ENCODE results near the gene PRPF8.

The PRPF8 gene

GRCh38 chr17:1616101-1616500 lies 68.6 kb downstream of the PRPF8 start:
- H3K9me3 ChIP-seq (replicated peaks; ENCODE audit: insufficient read depth, low read length), result no peaks in the 10 kb centered on the region
- H3K79me2 ChIP-seq (ENCODE audit: low read length), result no peaks in the 10 kb centered on the region
- no peak overlapping the region for H2AFZ ChIP-seq (ENCODE audit: low read length)
- H3K4me1 ChIP-seq (ENCODE audit: low read length), result no peaks in the 10 kb centered on the region
- H3K4me3 ChIP-seq (ENCODE audit: low read length), result no peak overlapping the region
- no peaks in the 10 kb centered on the region for H3F3A ChIP-seq (ENCODE audit: insufficient read depth, low read length)
- no peaks in the 10 kb centered on the region for H4K20me1 ChIP-seq (ENCODE audit: insufficient read depth, low read length)
- DNase-seq, result no peak
- H3K9me2 ChIP-seq (replicated peaks; ENCODE audit: insufficient read depth, low read length), result no peaks in the 10 kb centered on the region
- H3K27ac ChIP-seq (ENCODE audit: low read length), result no peak overlapping the region
- H3K4me2 ChIP-seq (ENCODE audit: low read depth, low read length), result no peak overlapping the region
- no peaks in the 10 kb centered on the region for H3K36me3 ChIP-seq (replicated peaks; ENCODE audit: insufficient read depth, low read length)
- TF ChIP-seq CTCF (IDR thresholded peaks at IDR 0.05; ENCODE audit: low read length) (no peak), EZH2phosphoT487 (IDR thresholded peaks at IDR 0.05; ENCODE audit: low read length) (no peak), EZH2 (optimal IDR thresholded peaks at IDR 0.05; ENCODE audit: low read depth, low read length) (no peak)
- no peaks in the 10 kb centered on the region for H3K27me3 ChIP-seq (replicated peaks; ENCODE audit: insufficient read depth, low read length)
- H3K9ac ChIP-seq (ENCODE audit: low read length), result no peak overlapping the region

GRCh38 chr17:1612400-1612799 lies 72.3 kb downstream of the PRPF8 start:
- DNase-seq, result no peak
- Histone ChIP-seq H3K9me3 (replicated peaks; ENCODE audit: insufficient read depth, low read length) (no peaks in the 10 kb centered on the region), H3K4me1 (ENCODE audit: low read length) (no peaks in the 10 kb centered on the region), H4K20me1 (ENCODE audit: insufficient read depth, low read length) (no peaks in the 10 kb centered on the region), H3K9ac (ENCODE audit: low read length) (no peak overlapping the region), H3K27ac (ENCODE audit: low read length) (no peak overlapping the region), H3K4me3 (ENCODE audit: low read length) (no peak overlapping the region), H2AFZ (ENCODE audit: low read length) (no peak overlapping the region), H3F3A (ENCODE audit: insufficient read depth, low read length) (no peaks in the 10 kb centered on the region), H3K27me3 (replicated peaks; ENCODE audit: insufficient read depth, low read length) (no peaks in the 10 kb centered on the region), H3K4me2 (ENCODE audit: low read depth, low read length) (no peak overlapping the region), H3K79me2 (ENCODE audit: low read length) (no peaks in the 10 kb centered on the region), H3K36me3 (replicated peaks; ENCODE audit: insufficient read depth, low read length) (no peaks in the 10 kb centered on the region), H3K9me2 (replicated peaks; ENCODE audit: insufficient read depth, low read length) (no peaks in the 10 kb centered on the region)
- no peak for TF ChIP-seq CTCF (IDR thresholded peaks at IDR 0.05; ENCODE audit: low read length)
- no peak for TF ChIP-seq EZH2phosphoT487 (IDR thresholded peaks at IDR 0.05; ENCODE audit: low read length)
- no peak for TF ChIP-seq EZH2 (optimal IDR thresholded peaks at IDR 0.05; ENCODE audit: low read depth, low read length)

DNA sequence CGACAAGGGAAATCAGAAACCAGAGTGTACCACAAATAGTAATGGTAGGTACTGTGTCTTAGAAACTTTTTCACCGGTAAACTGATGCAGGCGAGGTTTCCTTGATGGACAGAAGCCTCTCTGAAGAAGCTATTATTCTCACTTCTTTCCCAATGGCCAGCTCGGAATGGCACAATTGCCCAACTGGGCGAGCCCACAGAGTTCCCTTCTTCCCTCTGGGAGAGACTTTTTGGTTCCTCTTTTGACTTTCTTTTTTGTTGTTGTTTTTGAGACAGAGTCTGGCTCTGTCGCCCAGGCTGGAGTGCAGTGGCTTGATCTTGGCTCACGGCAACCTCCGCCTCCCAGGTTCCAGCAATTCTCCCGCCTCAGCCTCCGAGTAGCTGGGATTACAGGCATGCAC lies 73.0 kb downstream of the PRPF8 start:
- Histone ChIP-seq H3K9ac (ENCODE audit: low read length) (no peak overlapping the region), H3K9me3 (replicated peaks; ENCODE audit: insufficient read depth, low read length) (no peaks in the 10 kb centered on the region), H3K4me3 (ENCODE audit: low read length) (no peak overlapping the region), H3K27ac (ENCODE audit: low read length) (no peak overlapping the region), H4K20me1 (ENCODE audit: insufficient read depth, low read length) (no peaks in the 10 kb centered on the region), H3K27me3 (replicated peaks; ENCODE audit: insufficient read depth, low read length) (no peaks in the 10 kb centered on the region), H3K4me1 (ENCODE audit: low read length) (no peaks in the 10 kb centered on the region), H3K79me2 (ENCODE audit: low read length) (no peaks in the 10 kb centered on the region), H3K36me3 (replicated peaks; ENCODE audit: insufficient read depth, low read length) (no peaks in the 10 kb centered on the region), H3K4me2 (ENCODE audit: low read depth, low read length) (no peak overlapping the region), H3F3A (ENCODE audit: insufficient read depth, low read length) (no peaks in the 10 kb centered on the region), H2AFZ (ENCODE audit: low read length) (no peak overlapping the region), H3K9me2 (replicated peaks; ENCODE audit: insufficient read depth, low read length) (no peaks in the 10 kb centered on the region)
- DNase-seq, result no peak
- TF ChIP-seq EZH2 (optimal IDR thresholded peaks at IDR 0.05; ENCODE audit: low read depth, low read length), result no peak
- TF ChIP-seq EZH2phosphoT487 (IDR thresholded peaks at IDR 0.05; ENCODE audit: low read length), result no peak
- TF ChIP-seq CTCF (IDR thresholded peaks at IDR 0.05; ENCODE audit: low read length), result no peak

Data from MM.1S (cell line).